Measurements from ENCODE around the gene RNF26. TPM values are rescaled to one million over a fixed set of nuclear protein-coding genes. Genes with fewer than 3 reads are reported as not detected.

The RNF26 gene
- total RNA-seq, 2 experiments from 2014 or later, result 33.5 to 35.1 TPM

DNA sequence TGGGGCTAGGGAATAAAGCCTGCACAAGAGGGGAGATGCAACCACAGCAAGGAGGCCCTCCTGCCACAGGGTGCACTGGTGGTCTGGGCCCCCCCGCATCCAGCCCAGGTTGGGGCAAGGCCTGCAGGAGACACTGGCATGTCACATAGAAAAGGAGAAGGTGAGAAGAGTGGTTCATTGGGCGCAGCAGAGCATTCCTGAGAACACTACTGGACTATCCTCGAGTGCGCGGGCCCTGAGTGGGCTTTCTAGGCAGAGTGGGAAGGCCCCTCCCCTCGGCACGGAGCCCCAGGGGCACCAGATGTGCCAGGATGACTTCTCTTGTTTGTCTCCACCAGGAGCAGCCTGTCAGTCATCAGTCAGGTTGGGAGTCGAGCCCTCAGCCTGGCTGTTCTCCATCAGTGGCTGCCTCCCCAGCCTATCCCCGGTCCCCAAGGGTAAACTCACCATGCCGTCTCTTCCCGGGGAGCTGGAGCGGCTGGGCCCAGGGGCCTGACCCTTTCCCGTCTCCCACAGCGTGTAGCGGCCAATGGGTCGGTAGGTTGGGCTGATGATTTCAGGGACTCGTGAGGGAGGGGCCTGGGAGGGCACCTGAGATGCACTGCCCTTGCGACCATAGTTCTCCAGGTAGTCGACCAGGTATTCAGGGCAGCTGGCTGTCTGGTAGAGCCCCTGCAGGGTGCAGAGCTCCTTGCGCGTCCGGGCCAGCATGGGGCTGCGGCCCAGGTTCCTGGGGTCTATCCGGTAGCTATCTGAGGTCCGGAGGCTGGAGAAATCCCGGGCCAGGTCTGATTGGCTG lies 38.1 kb downstream of the RNF26 start:
- ChIA-PET POLR2A (no interaction called here), CTCF (interaction anchor here (0.5 to 11.3 kb wide), 5 partner anchors 8 to 34 kb away, joined by 3 to 115 read pairs (median 8); partner anchors contain the start of gene USP2)
- no peaks in the 10 kb centered on the region for H3K36me3 Mint-ChIP-seq (ENCODE audit: low read depth)
- no peaks in the 10 kb centered on the region for H3K9me3 Mint-ChIP-seq
- no peak overlapping the region for H3K27ac Mint-ChIP-seq
- H3K4me3 Mint-ChIP-seq, result no peak overlapping the region
- H3K27me3 Mint-ChIP-seq, result peaks cover 2% of the 10 kb centered on the region
- peaks cover 18% of the 10 kb centered on the region for H3K4me1 Mint-ChIP-seq
- no peak for DNase-seq

DNA sequence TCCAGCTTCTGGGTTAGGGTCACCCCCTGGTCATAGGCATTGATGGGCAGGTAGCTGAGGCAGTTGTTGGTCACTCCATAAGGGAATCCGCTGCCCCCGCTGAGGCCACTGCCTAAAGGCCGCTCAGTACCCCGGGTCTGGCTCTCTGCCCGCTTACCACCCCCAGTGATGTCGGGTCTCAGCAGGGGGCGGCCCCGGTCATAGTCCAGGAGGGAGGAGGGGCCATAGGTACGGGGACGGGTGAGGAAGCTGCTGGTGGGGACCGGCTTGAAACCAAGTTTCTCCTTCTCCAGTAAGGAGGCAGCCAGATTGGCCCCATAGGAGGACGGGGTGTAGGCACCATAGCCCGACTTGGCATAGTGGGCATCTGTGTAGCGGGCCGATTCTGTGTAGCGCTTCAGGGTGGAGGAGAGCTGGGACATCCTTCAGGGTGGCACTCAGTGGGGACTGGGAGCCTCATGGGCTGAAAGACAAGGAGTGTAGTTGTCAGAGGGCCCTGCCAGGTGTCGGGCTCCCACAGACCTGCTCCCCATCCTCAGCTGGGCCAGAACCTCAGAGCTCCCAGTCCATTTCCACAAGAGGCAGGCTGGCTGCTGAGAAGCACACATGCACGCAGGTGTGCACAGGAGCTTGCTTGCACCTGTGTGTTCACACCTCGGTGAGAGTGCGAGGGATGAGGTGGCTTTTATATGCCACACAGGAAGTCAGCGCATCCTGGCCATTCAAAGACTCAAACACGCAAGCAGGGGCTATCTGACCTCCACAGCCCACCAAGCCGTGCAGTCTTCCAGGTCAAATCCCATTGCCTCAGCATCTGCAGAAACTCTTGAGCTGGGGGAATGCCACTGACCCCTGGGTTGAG lies 39.0 kb downstream of the RNF26 start:
- Mint-ChIP-seq H3K27ac (no peak overlapping the region), H3K36me3 (ENCODE audit: low read depth) (no peaks in the 10 kb centered on the region), H3K4me3 (no peak overlapping the region), H3K27me3 (no peaks in the 10 kb centered on the region), H3K4me1 (peaks cover 18% of the 10 kb centered on the region), H3K9me3 (no peaks in the 10 kb centered on the region)
- DNase-seq, result no peak
- ChIA-PET POLR2A (no interaction called here), CTCF (interaction anchor here (1.1 to 11.3 kb wide), 7 partner anchors 8 to 101 kb away, joined by 3 to 115 read pairs (median 7); partner anchors contain the start of gene USP2)

DNA sequence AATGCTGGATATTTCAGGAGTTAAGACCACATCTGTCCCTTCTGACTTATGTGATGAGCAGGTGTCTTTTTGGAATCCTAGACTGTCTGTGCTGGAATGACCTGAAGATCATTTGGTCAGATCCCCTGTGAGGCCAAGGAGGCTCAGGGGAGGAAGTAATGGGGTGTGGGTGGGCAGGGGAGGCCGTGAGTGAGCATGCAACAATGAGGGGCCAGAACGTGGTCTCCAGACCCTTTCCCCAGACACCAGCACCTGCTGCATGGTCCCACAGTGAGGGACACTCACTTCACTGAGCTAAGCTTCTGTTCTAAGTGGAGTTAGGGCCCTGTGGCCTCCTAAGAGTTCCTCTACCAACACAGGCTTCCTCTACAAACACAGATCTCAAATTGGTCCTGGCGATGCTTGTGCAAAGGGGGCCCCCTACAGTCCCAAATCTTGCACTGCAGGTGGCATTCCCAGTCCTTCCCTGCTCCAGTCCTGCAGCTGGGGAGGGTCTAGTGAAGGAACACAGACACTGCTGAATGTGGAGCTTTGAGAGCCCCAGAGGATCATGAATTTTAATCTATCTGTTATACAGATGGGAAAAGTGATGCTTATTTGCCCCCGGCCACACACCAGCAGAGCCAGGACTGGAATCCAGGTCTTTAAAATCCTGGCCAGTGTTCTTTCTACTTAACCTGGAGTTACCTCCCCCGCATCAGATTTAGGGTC lies 39.7 kb downstream of the RNF26 start:
- Mint-ChIP-seq H3K9me3 (no peaks in the 10 kb centered on the region), H3K36me3 (ENCODE audit: low read depth) (no peaks in the 10 kb centered on the region), H3K4me3 (no peak overlapping the region), H3K27me3 (no peaks in the 10 kb centered on the region), H3K4me1 (peaks cover 18% of the 10 kb centered on the region), H3K27ac (no peak overlapping the region)
- ChIA-PET POLR2A (interaction anchor here (1.6 kb wide), 1 partner anchor 18 kb away, joined by 3 read pairs; no protein-coding TSS in a partner anchor), CTCF (interaction anchor here (1.1 to 11.3 kb wide), 8 partner anchors 8 to 100 kb away, joined by 3 to 115 read pairs (median 6); partner anchors contain the start of gene USP2)
- DNase-seq, result peak; percentile 49

DNA sequence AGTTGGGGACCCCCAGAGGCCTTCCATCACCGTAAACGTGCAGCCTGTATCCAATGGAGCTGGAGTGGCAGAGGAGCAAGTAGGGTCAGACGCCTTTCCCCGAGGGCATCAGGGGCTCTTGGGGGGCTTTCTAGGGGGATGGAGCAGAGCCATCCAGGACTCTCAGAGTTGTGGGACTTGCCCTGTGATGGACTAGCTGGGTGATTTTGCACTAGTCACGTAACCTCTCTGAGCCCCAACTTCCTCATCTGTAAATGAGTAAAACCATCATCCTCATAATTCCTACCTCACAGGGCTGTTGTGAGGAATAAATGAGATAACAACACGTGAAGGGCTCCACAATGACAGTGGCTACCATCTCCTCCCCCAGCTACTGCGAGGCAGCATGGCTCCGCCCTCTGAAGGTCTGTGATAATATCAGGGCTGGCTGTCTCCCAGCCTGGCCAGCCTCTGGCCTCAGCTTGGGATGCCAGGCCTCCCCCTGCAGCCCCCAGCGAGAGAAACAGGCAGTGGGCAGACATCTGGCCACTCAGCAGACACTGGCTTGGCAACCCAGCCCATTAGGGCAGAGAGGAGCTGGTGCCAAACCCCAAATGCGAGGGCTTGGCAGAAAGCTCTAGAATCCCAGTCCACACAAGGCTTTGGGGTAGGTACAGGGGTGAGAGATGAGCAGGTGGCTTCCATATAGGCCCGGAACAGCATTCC lies 40.5 kb downstream of the RNF26 start:
- H3K27me3 Mint-ChIP-seq, result no peaks in the 10 kb centered on the region
- no peaks in the 10 kb centered on the region for H3K9me3 Mint-ChIP-seq
- DNase-seq, result no peak
- no peak overlapping the region for H3K4me3 Mint-ChIP-seq
- H3K36me3 Mint-ChIP-seq (ENCODE audit: low read depth), result no peaks in the 10 kb centered on the region
- ChIA-PET CTCF (interaction anchor here (1.2 to 11.3 kb wide), 7 partner anchors 9 to 100 kb away, joined by 3 to 115 read pairs (median 7); no protein-coding TSS in a partner anchor), POLR2A (interaction anchor here (1.6 to 1.7 kb wide), 2 partner anchors 14 to 19 kb away, joined by 3 to 4 read pairs; no protein-coding TSS in a partner anchor)
- H3K4me1 Mint-ChIP-seq, result peaks cover 18% of the 10 kb centered on the region
- H3K27ac Mint-ChIP-seq, result no peak overlapping the region

DNA sequence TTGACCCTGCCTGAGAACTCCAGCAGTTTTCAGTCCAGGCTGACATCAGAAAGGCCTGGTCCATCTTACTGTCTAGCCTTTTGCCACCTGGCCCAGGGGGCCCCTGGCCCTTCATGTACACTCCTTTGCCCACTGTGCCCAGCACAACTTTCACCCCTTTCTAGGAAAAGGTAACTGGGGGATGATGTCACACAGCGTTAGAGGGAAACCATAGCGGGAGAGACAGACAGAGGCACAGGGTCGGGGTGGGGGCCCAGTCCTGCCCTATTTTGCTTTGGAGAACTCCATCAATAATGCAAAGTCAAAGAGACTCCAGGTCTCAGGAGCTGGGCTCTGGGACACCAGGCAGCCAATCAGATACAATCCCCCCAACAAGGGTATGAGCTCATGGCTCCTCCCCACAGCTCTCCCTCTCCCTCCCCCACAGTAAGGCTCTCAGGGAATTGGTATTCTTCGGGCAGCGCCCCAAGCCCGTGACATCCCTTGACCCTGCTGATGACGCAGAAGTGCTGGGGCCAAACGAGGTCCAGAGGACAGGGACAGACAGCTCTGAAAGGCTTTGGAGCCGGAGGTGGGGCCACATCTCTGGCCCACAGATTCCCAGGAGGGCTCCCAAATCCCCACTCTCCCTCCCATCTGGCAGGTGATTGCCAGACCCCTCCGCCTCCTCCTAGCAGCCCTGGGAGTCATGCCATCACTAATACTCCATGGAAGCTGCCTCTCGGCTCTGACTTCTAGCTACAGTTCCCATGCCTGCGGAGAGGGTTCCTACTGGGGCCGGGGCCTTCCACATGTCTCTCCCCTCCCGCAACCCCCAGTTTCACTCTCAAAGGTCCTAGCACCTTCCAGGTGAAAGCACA lies 41.2 kb downstream of the RNF26 start:
- ChIA-PET CTCF (interaction anchor here (1.2 to 11.3 kb wide), 5 partner anchors 8 to 99 kb away, joined by 3 to 115 read pairs (median 5); no protein-coding TSS in a partner anchor), POLR2A (interaction anchor here (0.8 to 1.7 kb wide), 3 partner anchors 14 to 38 kb away, joined by 3 to 4 read pairs (median 3); no protein-coding TSS in a partner anchor)
- H3K27ac Mint-ChIP-seq, result no peak overlapping the region
- no peak overlapping the region for H3K4me3 Mint-ChIP-seq
- H3K27me3 Mint-ChIP-seq, result no peaks in the 10 kb centered on the region
- H3K4me1 Mint-ChIP-seq, result peaks cover 12% of the 10 kb centered on the region
- DNase-seq, result no peak
- no peaks in the 10 kb centered on the region for H3K36me3 Mint-ChIP-seq (ENCODE audit: low read depth)
- no peaks in the 10 kb centered on the region for H3K9me3 Mint-ChIP-seq

DNA sequence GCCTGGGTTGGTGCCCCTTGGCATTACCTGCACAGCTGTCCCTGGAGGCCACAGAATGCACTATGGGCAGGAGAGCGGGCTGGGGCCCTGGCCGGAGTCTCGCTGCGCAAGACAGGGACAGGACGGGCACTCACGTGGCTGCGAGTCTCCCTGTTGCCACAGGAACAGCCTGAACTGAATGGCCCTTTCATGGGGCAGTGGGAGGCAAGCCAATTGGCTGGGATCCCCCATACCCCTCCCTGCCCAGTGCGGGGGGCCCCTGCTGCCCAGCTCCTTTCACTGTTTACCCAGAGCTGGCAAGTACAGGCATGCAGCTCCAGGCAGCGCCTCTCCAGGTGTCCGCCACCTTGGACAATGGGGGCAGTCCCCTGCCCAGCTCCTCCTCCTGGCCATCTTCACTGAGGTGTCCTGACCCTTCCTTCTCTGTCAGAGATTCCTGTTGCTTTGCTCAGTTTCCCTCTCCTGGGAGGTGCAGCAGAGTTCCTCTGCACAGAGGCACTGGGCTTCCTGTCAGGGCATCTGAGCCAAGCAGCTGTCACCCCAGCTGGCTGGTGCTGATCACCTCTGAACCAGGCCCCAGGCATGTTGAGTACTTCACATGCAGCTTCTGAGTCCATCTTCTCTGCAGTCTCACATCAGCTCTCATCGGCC lies 42.0 kb downstream of the RNF26 start:
- Mint-ChIP-seq H3K27ac (no peak overlapping the region), H3K36me3 (ENCODE audit: low read depth) (no peaks in the 10 kb centered on the region), H3K4me3 (no peak overlapping the region), H3K9me3 (no peaks in the 10 kb centered on the region), H3K4me1 (peaks cover 9% of the 10 kb centered on the region), H3K27me3 (peaks cover 2% of the 10 kb centered on the region)
- CTCF ChIA-PET, result interaction anchor here (0.9 to 11.3 kb wide), 6 partner anchors 14 to 99 kb away, joined by 3 to 115 read pairs (median 6); no protein-coding TSS in a partner anchor
- POLR2A ChIA-PET, result interaction anchor here (0.8 to 1.7 kb wide), 2 partner anchors 15 to 38 kb away, joined by 3 to 4 read pairs; no protein-coding TSS in a partner anchor
- peak; percentile 13 for DNase-seq

DNA sequence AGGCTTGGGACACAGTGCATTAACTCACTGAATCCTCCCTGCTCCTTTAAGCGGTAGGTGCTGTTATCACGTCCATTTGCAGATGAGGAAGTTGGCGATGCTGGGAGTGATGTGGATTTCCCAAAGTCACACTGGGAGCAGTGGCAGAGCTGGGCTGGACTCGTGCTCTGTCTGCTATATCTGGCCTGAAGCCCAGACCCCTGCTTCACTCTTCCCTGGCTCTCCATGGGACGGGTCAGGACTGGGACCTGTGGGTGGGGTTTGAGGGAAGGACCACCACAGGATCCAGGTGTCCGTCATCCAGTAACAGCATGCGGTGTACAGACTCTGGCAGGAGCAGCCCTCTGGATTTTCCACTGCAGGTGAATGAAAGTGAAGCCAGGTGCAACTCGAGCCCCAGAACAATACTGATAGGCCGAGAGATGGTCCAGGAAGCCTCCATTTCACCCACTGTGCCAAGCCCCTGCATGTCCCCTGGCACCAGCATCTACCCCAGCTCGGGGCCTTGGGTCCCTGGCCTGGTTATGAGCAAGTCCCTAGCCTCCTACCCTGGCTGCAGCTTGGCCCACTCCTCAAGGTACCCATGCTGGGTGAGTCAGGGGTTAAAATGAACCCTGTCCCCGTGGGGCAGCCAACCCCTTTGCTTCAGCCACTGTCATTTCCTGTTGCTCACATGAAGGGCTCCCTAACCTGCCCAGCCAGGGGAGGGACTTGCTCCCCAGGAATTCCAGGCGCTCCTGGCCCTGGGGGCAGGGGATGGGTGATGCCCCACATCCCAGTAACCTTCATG lies 43.0 kb downstream of the RNF26 start:
- H3K27ac Mint-ChIP-seq, result no peak overlapping the region
- peaks cover 5% of the 10 kb centered on the region for H3K27me3 Mint-ChIP-seq
- ChIA-PET CTCF (interaction anchor here (0.5 to 11.3 kb wide), 7 partner anchors 15 to 179 kb away, joined by 3 to 115 read pairs (median 5); no protein-coding TSS in a partner anchor), POLR2A (no interaction called here)
- peak; percentile 14 for DNase-seq
- peaks cover 9% of the 10 kb centered on the region for H3K4me1 Mint-ChIP-seq
- no peaks in the 10 kb centered on the region for H3K9me3 Mint-ChIP-seq
- no peak overlapping the region for H3K4me3 Mint-ChIP-seq
- H3K36me3 Mint-ChIP-seq (ENCODE audit: low read depth), result no peaks in the 10 kb centered on the region

DNA sequence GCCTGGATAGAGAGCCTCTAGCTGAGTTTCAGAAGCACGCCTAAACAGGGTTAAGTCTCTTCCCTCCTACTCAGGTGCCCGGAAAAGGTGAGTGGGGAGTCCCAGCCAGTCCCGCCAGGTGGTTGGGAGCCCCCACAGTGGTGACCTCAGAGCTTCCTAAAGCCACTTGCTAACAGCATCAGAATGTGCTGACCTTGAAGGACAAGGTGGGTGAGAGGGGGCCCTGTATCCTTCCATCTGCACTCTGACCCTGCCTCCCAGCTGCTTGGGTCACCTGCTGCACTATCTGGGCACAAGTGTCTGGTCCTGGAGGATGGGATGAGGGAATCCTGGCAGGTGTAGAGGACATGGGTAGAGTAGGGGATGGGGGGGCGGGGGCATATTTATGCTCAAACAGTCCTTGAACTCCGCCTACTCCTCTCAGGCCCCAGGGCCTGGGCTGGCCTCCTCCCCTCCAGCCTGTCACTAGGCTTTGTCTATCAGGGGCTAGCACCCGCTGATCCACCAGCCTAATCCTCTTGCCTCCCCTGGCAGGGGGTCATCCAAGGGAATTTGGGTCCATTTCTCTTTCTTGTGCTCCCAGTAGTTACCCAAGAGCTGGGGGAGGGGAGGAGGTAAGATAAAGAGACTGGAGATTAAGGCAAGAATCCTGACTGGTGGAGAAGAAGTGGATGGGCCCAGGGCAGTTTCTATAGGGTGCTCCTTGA lies 43.8 kb downstream of the RNF26 start:
- DNase-seq, result no peak
- CTCF ChIA-PET, result interaction anchor here (7.1 to 11.3 kb wide), 2 partner anchors 21 to 22 kb away, joined by 78 to 115 read pairs; no protein-coding TSS in a partner anchor
- Mint-ChIP-seq H3K36me3 (ENCODE audit: low read depth) (no peaks in the 10 kb centered on the region), H3K27ac (no peak overlapping the region), H3K4me1 (peaks cover 9% of the 10 kb centered on the region), H3K9me3 (no peaks in the 10 kb centered on the region), H3K4me3 (no peak overlapping the region), H3K27me3 (peaks cover 5% of the 10 kb centered on the region)
- POLR2A ChIA-PET, result no interaction called here

DNA sequence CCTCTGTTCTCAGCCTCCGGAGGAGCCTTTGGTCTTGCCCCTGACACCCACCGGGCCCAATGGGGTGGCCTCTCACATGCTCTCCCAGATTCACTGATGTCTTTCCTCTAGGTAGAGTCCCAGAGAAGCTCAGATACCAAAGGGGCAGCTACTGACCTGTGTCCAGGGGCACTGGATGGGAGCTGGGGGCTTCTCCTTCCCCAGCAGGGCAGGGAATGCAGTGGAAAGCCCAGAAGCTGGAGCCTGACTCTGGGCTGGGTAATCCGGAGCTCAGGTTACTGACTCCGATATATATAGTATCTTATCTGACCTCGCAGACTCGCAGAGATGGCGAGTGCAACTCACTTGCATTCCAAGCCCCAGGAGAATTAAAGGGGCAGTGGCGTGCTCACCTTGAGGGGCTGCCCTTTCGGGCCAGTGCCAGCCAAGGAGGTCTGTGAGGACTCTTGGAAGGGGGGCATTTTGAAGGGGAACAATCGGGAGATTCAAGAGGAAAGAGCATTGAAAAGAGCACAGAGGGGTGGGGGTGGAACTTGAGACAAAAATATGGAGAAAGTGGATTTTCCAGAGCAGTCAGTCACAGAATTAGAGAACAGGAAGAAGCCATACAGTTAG lies 44.6 kb downstream of the RNF26 start:
- H3K4me1 Mint-ChIP-seq, result peaks cover 1% of the 10 kb centered on the region
- no peak overlapping the region for H3K27ac Mint-ChIP-seq
- ChIA-PET CTCF (interaction anchor here (2.8 to 7.1 kb wide), 2 partner anchors 14 to 22 kb away, joined by 6 to 78 read pairs; no protein-coding TSS in a partner anchor), POLR2A (no interaction called here)
- H3K4me3 Mint-ChIP-seq, result no peak overlapping the region
- DNase-seq, result no peak
- H3K36me3 Mint-ChIP-seq (ENCODE audit: low read depth), result no peaks in the 10 kb centered on the region
- H3K27me3 Mint-ChIP-seq, result peaks cover 5% of the 10 kb centered on the region
- no peaks in the 10 kb centered on the region for H3K9me3 Mint-ChIP-seq

All from activated CD4-positive, alpha-beta memory T cell treated with anti-CD3 and anti-CD28 coated beads, Interleukin-2, amount 10 ng/mL, durations not matched to agents 7 days and 5 days (primary cell).